Type B pancreatic cell (in vitro differentiated cells): ENCODE results near the gene LHX4. TPM values are rescaled to one million over a fixed set of nuclear protein-coding genes. Genes with fewer than 3 reads are reported as not detected.

Source experiments
- DNase-seq: peaks from one replicate; pipeline ENCODE4 v3.0.0; 2021; ENCODE audit warnings: mixed read lengths; ENCODE audit not compliant: unreplicated experiment; ENCODE audit errors: extremely low spot score
- H3K27ac Mint-ChIP-seq: 2 replicates; pipeline ENCODE4 v1.8.0; 2021; ENCODE audit warnings: mild to moderate bottlenecking, mixed read lengths
- H3K27me3 Mint-ChIP-seq: 2 replicates; pipeline ENCODE4 v1.8.0; 2021; ENCODE audit warnings: mixed read lengths
- H3K36me3 Mint-ChIP-seq: 2 replicates; pipeline ENCODE4 v1.8.0; 2021; ENCODE audit warnings: mixed read lengths
- H3K4me1 Mint-ChIP-seq: one replicate; pipeline ENCODE4 v1.8.0; 2021; ENCODE audit warnings: mixed read lengths; ENCODE audit not compliant: unreplicated experiment
- H3K4me3 Mint-ChIP-seq: 2 replicates; pipeline ENCODE4 v1.8.0; 2021; ENCODE audit warnings: mild to moderate bottlenecking, mixed read lengths
- H3K9me3 Mint-ChIP-seq: 2 replicates; pipeline ENCODE4 v1.8.0; 2021; ENCODE audit warnings: mixed read lengths
- long read RNA-seq: library from polyadenylated mRNA; unstranded; transcript quantifications from one replicate; pipeline ENCODE4 v2.0.0, GENCODE V29; 2020
- total RNA-seq: library from RNA; stranded (reverse); gene quantifications from 2 replicates; pipeline ENCODE4 v1.2.1, GENCODE V29; 2021; ENCODE audit warnings: low replicate concordance
- TF ChIP-seq, protein P1 (sequence below): fragments of 200-600 bp; sonication (generic); conservative IDR thresholded peaks from 2 replicates; pipeline ENCODE4 v1.5.0; 2021; ENCODE audit warnings: antibody characterized with exemption, mild to moderate bottlenecking

The LHX4 gene
- 0.22 and 0.38 TPM in 2 replicates for total RNA-seq
- long read RNA-seq, partial matches to known transcripts: 0 of 12 reads
- long read RNA-seq, other reads (novel, unspliced or antisense): 12 of 12 reads

DNA sequence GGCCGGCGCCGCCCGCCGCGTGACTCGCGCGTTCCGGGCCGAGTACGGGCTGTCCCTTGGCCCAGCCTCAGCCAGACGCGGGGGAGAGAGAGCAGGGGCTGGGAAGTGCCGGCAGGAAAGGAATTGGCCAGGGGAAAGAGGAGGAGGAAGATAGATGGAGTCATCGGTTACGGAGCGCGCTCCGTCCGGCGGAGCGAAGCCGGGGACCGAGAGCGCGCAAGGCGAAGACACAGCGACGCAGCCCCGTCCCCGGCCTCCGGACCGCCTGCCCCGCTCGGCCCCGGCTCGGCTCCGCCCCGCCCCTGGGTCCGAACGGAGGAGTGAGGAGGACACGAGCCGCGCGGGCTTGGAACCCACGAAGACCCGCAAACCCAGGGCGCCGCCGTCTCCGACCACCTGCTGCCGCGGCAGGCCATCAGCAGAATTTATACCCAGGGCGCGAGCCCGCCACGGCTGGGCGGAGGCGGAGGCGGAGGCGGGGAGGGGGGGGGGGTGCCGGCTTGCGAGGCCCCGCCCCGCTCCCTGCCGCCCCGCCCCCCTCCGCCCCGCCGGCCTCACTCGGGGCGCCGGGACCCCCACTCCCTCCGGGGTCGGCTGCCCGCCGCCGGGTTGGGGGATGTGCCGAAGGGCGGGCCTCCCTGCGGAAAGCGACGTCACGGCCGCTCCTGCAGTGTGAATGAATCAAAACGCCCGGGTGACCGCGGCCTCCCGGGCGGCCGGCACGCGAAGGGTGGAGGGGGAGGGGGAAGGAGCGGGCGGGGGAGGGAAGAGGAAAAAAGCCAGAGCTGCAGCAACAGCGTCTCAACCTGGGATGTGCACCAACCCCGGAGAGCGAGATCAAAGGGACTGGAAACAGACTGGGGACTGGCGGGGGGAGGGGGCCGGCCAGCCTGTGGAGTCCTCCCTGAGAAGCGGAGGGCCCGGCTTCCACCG lies at the start of gene LHX4:
LHX4 (plus strand) TSS at position 782 of the 933 bp plus-strand sequence. CDS start 266 bp downstream, outside the sequence.
- Mint-ChIP-seq H3K4me3 (peak within 1 kb of the TSS; percentile 81), H3K27ac (no peak within 1 kb of the TSS), H3K27me3 (peaks cover 92% of the 10 kb centered on the region), H3K36me3 (no peaks in the 10 kb centered on the region), H3K9me3 (no peaks in the 10 kb centered on the region), H3K4me1 (peaks cover 10% of the 10 kb centered on the region)
- TF ChIP-seq, protein P1, sequence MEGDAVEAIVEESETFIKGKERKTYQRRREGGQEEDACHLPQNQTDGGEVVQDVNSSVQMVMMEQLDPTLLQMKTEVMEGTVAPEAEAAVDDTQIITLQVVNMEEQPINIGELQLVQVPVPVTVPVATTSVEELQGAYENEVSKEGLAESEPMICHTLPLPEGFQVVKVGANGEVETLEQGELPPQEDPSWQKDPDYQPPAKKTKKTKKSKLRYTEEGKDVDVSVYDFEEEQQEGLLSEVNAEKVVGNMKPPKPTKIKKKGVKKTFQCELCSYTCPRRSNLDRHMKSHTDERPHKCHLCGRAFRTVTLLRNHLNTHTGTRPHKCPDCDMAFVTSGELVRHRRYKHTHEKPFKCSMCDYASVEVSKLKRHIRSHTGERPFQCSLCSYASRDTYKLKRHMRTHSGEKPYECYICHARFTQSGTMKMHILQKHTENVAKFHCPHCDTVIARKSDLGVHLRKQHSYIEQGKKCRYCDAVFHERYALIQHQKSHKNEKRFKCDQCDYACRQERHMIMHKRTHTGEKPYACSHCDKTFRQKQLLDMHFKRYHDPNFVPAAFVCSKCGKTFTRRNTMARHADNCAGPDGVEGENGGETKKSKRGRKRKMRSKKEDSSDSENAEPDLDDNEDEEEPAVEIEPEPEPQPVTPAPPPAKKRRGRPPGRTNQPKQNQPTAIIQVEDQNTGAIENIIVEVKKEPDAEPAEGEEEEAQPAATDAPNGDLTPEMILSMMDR: no peak
- DNase-seq: no peak

DNA sequence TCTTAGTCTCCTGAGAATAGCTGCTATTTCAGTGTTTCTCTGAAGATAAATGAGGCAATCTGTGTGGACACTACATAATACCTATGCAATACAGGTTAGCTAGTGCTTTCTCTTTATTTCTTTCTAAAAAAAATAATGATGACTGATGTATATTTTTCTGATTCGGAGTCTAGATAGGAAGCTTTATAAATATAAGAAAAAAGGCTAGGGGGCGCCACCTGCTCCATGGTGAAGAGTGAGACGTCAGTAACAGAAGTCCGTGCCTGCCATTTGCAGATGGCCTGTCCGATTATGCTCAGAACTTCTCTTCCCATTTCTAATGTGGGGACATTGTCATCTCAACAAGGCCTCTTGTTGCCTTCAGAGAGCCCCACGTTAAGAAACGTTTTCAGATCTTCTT lies 49.0 kb upstream of the LHX4 start:
- Mint-ChIP-seq H3K27ac (no peak overlapping the region), H3K27me3 (no peaks in the 10 kb centered on the region), H3K36me3 (peaks cover 5% of the 10 kb centered on the region), H3K4me3 (no peak overlapping the region), H3K9me3 (no peaks in the 10 kb centered on the region), H3K4me1 (no peaks in the 10 kb centered on the region)
- TF ChIP-seq, protein P1: peak; percentile 70
- DNase-seq: no peak

DNA sequence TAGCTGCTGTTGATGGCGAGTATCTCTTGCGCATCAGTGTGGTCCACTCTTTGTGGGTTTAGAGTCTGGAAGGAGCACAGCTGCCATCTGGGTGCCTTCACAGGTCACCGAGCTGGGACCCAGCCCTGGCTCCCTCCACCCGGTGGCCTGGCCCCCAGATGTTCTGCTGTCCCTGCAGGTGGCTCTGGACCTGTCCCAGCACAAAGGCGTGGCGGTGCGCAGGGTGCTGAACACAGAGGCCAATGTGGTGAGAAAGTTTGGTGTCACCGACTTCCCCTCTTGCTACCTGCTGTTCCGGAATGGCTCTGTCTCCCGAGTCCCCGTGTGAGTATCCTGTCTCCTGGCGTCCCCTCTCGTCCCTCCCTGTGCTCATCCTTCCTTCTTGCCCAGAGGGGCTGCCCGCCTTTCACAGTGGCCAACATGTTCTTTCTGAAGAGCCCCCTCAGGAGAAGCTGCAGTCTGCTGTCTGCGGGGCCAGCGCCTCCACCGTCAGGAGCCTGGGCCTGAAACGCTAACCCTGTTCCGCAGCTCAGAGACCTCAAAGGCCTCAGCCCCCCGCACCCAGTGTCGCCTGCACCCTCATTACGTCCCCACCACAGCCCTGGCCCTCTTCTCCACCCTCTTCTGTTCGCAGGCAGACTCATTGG lies 47.9 kb upstream of the LHX4 start:
- H3K4me3 Mint-ChIP-seq: no peak overlapping the region
- TF ChIP-seq, protein P1: no peak
- no peaks in the 10 kb centered on the region for H3K27me3 Mint-ChIP-seq
- H3K4me1 Mint-ChIP-seq: no peaks in the 10 kb centered on the region
- peaks cover 5% of the 10 kb centered on the region for H3K36me3 Mint-ChIP-seq
- H3K27ac Mint-ChIP-seq: no peak overlapping the region
- H3K9me3 Mint-ChIP-seq: no peaks in the 10 kb centered on the region
- no peak for DNase-seq

DNA sequence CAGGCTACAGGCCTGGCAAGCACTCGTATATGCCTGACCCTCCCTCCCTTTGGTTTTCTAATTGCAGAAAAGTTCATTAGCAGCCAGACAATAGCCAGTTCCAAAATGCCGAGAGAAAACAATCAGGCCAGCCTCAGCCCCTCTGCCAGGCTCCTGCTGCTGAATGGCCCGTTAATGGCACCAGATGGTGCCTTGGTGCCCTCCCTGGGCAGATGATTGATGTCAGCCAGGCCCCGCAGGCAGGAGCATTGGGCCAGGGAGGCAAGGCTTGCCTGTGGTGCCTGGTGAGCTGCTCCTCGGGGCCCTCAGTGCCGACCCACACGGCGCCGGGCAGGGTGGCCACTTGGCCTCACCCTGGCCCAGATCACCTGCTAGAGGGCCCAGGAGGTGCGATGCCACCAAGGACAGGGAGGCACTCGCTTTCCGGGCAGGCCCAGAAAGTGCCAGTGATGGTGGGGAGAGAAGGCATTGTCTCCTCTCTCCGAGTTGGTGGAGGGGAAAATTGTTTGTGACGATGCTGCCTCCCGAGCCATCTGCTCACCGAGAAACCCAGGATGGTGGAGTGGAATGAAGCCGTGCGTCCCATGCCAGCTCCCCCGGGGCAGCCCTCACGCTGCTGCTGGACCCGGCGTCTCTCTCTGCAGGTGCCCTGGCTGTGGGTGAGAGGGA lies 47.3 kb upstream of the LHX4 start:
- H3K27ac Mint-ChIP-seq: no peak overlapping the region
- TF ChIP-seq, protein P1: no peak
- DNase-seq: no peak
- H3K9me3 Mint-ChIP-seq: no peaks in the 10 kb centered on the region
- peaks cover 5% of the 10 kb centered on the region for H3K36me3 Mint-ChIP-seq
- H3K4me1 Mint-ChIP-seq: no peaks in the 10 kb centered on the region
- H3K4me3 Mint-ChIP-seq: no peak overlapping the region
- no peaks in the 10 kb centered on the region for H3K27me3 Mint-ChIP-seq

DNA sequence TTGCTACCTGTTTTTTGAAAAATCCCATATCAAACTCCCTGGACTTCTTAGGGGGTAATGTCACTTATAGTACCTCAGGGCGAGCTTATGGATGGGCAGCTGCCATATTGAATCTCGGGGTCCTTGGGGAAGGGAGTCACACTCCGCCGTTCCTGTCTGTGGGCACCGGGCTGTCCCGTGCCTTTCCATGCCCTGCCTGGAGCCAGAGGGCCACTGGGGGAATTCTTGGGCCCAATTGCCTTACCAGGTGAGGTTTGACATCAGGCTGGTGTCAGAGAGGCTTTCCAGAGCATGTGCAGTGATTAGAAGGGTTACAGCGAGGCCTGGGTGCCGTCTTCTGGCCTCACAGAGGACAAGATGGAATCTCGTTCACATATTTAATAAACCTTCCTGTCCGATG lies 46.6 kb upstream of the LHX4 start:
- Mint-ChIP-seq H3K4me1 (no peaks in the 10 kb centered on the region), H3K4me3 (no peak overlapping the region), H3K27me3 (no peaks in the 10 kb centered on the region), H3K36me3 (peaks cover 5% of the 10 kb centered on the region), H3K27ac (no peak overlapping the region), H3K9me3 (no peaks in the 10 kb centered on the region)
- DNase-seq: no peak
- TF ChIP-seq, protein P1: no peak
